Dermis microvascular lymphatic vessel endothelial cell (primary cell): ENCODE results near the gene PHLPP1. TPM values are rescaled to one million over a fixed set of nuclear protein-coding genes. Genes with fewer than 3 reads are reported as not detected.

Source experiments
- DNase-seq, 2 donors: peaks; one replicate each; pipeline versions ENCODE4 v3.0.0 to v3.0.0-alpha.2; 2010; ENCODE audit warnings: low read depth in 2 of 2
- total RNA-seq: library from RNA; depleted of rRNA; stranded (reverse); fragments of >200 nt; gene quantifications from 2 replicates; pipeline ENCODE4 v1.2.1, GENCODE V29; 2014

Gene PHLPP1
- total RNA-seq, 1 donor from 2014 or later: 4.4 TPM

DNA sequence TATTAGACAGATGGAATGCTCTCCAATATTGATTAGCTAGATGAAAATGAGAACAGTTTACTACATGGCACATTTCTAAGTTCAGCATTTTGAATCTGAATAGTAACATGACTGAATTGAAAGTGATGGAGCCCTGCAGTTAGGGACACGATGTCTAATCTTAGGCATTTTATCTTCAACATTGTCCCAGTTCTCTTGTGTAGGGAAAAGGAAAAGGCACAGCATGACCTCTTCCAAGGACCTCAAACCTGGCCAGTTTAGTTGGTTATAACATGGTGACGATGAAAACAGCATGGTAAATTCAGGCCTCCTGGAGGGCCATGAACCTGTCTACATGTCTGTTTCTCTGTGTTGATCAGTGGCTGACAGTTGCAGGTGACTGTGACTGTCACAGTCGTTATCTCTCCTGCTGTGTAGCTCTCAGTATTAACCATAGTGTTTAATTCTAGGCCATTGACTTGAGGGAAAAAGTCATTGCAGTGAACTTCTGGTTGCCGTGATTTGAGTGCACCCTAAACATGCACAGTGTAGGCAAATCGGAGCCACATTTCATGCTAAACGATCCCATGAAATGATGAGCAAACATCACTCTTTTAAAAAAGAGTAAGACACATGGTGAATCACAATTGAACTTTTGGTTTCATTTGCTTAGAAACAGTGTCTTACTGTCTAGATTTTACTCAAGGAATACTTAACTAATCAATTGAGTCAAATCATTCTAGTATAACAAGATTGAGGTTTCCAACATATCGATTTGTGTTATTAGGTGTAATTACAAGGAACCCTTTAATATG lies 129.7 kb downstream of the PHLPP1 start:
- no peak for DNase-seq

DNA sequence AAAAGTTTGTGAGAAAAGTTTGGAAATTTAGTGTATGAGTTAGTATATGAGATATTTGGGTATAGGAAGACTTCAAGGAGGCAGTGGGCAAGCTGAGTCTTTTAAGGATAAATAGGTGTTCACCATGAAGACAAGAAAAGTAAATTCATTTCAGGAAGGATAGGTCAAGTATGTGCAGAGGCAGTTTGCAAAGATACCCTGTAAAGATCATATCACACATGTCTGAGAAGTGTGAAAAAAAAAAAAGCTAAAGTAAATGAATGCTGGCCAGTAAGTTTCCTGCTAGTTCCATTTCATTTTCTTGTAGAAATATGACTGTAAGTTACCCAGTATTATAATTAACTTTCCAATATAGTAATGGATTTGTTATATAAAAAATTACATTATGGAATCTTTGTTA lies 131.0 kb downstream of the PHLPP1 start:
- DNase-seq: no peak

- DNase-seq: no peak
Measured at GRCh38 chr18:62847081-62847480, 131.7 kb downstream of the PHLPP1 start.

DNA sequence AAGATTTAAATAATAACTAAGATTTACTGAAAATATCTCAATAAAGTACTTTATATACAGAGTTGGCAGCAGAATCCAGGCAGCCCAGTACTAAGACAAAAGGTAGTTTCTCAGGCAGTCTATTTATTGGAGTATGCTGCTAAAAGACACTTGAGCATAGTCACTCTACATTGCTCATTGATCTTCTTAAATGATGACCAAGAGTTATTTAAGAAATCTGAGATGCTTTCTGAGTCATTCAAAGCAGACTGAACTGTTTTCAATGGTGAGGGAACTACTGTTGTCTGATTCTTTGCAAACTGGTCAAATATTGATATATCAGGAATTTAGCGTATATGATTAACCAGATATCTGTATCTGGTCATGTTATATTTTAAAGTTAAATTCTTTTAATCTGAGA lies 133.6 kb downstream of the PHLPP1 start:
- no peak for DNase-seq

DNA sequence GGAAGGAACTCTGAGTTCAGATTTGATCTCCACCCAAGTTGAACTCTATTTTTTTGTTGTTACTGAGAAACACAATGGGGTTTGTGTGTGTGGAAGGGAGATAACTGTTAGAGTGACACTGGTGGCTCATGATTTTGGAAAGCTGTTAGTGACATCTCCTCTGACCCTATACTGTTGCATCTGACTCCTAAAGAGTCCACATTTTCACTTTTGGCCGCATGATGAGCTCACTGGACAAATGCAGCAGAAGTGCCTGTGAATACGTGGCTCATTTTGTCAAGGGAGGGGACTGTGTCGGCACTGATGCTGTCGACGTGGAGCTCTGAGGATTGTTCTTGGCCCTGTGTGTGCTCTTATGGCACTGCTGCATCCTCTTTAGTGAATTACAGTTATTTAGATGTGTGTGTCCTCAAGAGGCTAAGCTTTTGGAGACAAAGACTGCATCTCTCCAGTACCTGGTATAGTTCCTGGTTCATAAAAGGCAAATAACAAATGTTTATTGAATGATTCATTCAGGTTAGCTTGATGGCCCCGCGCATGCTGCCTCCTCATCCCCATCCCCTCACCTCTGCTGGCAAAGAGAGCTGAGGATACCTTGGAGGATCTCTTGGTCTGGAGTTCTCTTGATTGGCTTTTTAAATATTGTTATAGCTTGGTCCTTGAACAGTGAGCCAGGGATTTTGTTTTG lies 135.4 kb downstream of the PHLPP1 start:
- DNase-seq: peak in 1 of 2 donors; percentile 25

DNA sequence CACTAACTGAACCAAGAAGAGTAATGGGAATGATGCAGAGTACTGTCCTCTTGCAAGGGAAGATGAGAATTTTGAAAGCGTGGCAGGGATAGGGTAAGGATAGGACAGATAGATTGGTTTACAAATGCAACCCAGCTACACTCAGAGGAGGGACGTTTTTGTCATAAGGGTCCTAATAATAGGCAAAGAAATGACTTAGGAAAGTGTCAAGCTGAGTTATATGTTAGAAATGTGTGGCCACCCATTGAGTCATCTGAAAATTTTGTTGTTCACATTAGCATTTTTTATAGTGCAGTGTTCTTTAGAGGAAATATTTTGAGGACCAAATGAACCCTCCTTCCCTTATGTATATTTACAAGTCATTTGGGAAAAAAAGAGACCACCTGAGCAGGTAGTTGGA lies 137.5 kb downstream of the PHLPP1 start:
- DNase-seq: no peak

- no peak for DNase-seq
Measured at GRCh38 chr18:62856294-62856693, 141.0 kb downstream of the PHLPP1 start.

DNA sequence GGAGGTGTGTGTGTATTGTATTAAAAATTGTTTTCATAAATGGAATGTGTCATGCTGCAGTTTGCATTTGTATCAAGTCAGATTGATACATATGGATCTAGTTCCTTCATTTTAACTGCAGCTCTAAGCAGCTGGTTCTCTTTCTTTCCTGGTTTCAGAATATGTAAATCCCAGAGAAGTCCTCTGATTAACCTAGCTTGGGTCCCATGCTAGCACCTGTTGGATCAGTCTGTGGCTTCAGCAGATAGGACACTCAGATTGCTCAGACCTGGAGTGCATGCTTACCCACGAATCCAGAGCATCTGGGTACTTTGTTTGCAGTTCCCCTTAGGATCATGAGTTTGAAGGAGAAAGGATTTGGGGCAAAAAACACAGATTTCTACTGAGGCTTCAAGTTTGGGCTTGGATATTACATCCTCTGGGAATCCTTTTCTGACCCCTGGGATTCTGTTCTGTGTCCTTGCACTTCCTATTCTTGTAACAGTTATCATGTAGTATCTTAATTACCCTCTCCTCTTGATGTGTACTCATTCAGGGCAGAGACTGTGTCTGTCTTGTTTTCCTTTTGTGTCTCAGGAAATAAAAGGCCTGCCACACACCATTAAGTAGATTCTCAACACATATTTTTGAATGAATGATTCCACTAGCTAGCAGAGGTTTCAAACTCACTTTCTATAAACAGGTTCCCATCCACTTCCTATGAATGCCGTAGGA lies 142.1 kb downstream of the PHLPP1 start:
- DNase-seq: no peak

DNA sequence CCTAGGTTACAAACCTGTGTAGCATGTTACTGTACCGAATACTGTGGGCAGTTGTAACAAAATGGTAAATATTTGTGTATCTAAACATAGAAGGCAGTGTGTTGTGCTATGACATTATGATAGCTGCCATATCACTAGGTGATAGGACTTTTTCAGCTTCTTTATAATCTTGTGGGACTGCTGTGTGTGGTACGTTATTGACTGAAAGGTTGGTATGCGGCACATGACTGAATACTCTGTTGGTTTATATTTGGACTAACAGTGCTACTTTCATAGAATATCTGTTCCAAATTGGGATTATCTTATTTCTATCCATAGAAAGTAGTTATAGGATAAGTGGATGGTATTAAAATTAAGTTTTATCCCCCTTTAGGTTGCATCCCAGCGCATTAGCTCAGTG lies 144.7 kb downstream of the PHLPP1 start:
- no peak for DNase-seq

DNA sequence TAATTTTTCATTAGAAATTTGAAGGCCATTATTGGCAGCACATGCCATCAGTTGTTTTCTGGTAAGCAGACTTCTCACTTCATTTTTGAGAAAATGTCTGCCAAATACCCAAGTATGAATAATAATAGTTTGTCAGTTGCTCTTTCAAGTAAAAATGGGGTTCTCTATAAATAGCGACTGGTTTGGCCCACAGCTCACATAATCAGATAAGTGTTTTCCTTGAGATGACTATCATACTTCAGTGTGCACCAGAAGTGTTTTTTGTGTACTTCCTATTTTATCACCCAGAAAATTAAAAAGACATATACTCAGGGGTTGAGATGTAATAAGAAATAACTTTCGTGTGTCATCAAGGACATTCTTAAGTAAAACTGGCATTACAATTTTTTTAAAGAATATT lies 147.1 kb downstream of the PHLPP1 start:
- DNase-seq: no peak

DNA sequence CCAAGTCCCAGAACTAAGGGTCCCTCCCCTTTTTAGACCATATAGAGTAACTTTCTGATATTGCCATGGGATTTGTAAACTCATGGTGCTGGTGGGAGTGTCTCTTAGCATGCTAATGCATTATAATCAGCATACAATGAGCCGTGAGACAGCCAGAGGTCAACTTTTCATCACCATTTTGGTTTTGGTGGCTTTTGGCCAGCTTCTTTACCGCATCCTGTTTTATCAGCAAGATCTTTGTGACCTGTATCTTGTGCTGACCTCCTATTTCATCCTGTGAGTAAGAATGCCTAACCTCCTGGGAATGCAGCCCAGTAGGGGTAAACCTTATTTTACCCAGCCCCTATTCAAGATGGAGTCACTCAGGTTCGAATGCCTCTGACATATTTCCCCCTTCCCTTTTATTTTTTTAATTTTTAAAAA lies 148.2 kb downstream of the PHLPP1 start:
- peak in 1 of 2 donors; percentile 82 for DNase-seq

DNA sequence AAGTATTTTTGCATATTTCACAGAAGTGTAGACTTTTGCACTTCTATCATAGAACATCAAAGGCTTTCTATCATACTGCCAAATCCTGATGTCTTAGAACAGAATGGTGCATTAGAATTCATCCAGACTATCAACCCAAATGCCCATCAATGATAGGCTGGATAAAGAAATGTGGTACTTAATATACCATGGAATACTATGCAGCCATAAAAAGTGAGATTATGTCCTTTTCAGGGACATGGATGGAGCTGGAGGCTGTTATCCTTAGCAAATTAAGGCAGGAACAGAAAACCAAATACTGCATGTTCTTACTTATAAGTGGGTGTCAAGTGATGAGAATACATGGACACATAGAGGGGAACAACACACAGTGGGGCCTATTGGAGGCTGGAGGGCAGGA lies 150.2 kb downstream of the PHLPP1 start:
- no peak for DNase-seq

- no peak for DNase-seq
Measured at GRCh38 chr18:62867534-62867933, 152.2 kb downstream of the PHLPP1 start.

DNA sequence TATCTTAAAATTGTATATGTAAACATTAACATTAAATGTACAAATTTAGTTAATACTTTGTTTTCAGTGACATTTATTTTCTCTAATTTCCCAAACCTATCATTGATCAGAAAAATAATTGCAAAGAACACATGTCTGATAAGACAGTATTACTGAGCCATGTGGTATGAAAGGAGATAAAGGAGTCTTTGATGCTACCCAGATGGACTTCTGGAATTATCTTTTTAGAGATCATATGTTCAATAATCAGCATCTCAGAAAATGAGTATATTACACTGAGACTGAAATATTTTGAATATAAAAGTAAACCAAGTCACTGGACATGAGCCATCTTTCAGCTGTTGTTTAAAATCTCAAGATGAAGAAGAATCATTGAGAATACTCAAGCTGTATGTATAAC lies 153.3 kb downstream of the PHLPP1 start:
- no peak for DNase-seq

- DNase-seq: peak; percentile 32 to 40
Measured at GRCh38 chr18:62870643-62871042, 155.3 kb downstream of the PHLPP1 start.

DNA sequence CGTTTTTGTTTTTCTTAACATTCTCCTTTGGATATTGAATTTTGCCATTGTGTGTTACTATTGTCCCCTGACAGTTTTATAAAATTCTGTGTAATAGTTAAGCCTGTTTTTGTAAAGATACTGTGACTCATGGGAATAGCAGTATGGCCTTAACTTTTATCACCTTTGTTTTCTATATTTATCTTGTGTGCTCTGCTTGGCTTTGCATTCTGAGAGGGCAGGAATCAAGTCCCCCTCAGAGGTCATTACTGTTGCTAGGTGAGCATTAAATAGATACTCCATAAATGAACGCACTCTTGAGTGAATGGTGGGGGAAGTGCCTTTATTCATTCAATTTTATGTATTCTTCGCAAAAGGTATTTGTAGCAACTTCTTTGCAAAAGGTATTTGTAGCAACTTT lies 160.0 kb downstream of the PHLPP1 start:
- peak in 1 of 2 donors; percentile 50 for DNase-seq

GRCh38 chr18:62876111-62876510 lies 160.8 kb downstream of the PHLPP1 start:
- no peak for DNase-seq

- no peak for DNase-seq
Measured at GRCh38 chr18:62876828-62877227, 161.5 kb downstream of the PHLPP1 start.

DNA sequence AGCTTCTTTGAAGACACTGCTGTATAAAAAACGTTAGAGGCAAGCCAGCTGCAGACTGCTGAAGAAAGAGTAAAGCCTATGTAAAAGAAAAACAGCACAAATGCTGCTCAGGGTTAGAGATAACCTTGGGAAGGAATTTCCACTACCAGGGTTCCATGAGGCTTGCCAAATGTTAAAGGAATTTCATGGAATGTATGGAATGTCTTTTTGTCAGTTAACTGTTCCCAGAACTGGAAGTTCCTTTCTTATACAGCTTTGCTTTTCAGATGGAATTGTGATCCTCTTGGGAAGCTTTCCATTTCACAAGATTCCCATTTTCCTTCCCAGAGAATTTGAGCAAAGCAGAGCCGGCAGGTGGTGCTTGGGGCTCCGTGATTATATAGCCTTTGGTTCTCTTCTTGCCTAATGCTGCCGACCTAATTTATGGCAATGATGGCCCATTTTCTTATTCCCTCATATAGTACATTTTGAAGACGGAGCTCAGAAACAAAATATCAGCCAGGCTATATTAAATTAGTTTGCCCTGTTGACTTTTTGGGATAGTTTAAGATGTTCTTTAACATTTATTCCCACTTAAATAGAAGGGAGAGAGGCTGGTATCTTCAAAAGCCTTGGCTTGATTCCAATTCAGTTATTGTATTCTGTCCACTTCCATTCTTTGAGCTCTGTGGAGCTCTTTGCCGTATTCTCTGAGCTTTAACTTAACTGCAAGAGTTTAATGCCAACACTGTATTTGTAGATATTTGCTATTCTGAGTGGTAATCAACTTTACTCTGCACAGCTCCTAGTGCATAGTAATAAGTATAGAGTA lies 162.3 kb downstream of the PHLPP1 start:
- DNase-seq: peak in 1 of 2 donors; percentile 69

- DNase-seq: peak in 1 of 2 donors; percentile 18
Measured at GRCh38 chr18:62878305-62878704, 163.0 kb downstream of the PHLPP1 start.

GRCh38 chr18:62880034-62880433 lies 164.7 kb downstream of the PHLPP1 start:
- no peak for DNase-seq
